Mammary epithelial cell (primary cell): ENCODE data around the gene RFX2.

ENCODE experiments used
- EZH2 ChIP-seq: IDR thresholded peaks from 2 replicates; pipeline ENCODE4 v1.6.1; 2012; ENCODE audit warnings: low read length, inconsistent platforms, borderline replicate concordance
- TF ChIP-seq, protein P1 (sequence below), 2 donors: IDR thresholded peaks in 1 of 2; conservative IDR thresholded peaks in 1 of 2; 2 replicates each; pipeline ENCODE4 v1.5.1; 2011 to 2012; ENCODE audit warnings: inconsistent platforms in 2 of 2, low read length in 2 of 2, mild to moderate bottlenecking in 2 of 2, control low read depth in 1 of 2, low read depth in 1 of 2; ENCODE audit not compliant: insufficient read depth in 1 of 2; ENCODE audit errors: extremely low read depth in 1 of 2

- TF ChIP-seq, protein P1, sequence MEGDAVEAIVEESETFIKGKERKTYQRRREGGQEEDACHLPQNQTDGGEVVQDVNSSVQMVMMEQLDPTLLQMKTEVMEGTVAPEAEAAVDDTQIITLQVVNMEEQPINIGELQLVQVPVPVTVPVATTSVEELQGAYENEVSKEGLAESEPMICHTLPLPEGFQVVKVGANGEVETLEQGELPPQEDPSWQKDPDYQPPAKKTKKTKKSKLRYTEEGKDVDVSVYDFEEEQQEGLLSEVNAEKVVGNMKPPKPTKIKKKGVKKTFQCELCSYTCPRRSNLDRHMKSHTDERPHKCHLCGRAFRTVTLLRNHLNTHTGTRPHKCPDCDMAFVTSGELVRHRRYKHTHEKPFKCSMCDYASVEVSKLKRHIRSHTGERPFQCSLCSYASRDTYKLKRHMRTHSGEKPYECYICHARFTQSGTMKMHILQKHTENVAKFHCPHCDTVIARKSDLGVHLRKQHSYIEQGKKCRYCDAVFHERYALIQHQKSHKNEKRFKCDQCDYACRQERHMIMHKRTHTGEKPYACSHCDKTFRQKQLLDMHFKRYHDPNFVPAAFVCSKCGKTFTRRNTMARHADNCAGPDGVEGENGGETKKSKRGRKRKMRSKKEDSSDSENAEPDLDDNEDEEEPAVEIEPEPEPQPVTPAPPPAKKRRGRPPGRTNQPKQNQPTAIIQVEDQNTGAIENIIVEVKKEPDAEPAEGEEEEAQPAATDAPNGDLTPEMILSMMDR (conservative IDR thresholded peaks at IDR 0.05 in 1 of 2, IDR thresholded peaks at IDR 0.05 in 1 of 2; ENCODE audit: extremely low read depth in 1 of 2, insufficient read depth in 1 of 2, low read depth in 1 of 2, low read length in 2 of 2) = no peak
- TF ChIP-seq EZH2 = no peak
Observed at GRCh38 chr19:6034512-6034911, 75.8 kb downstream of the RFX2 start.
